KOPT-K1 (cell line): Measurements from ENCODE around the gene CHIC2.

Experiments used
- H3K27ac ChIP-seq: fragments of 200-600 bp; sonication (generic); 2 replicates; pipeline ENCODE4 v1.5.1; 2016; ENCODE audit warnings: antibody characterized with exemption, mild to moderate bottlenecking, low read depth, low read length; ENCODE audit not compliant: poor library complexity, severe bottlenecking
- H3K36me3 ChIP-seq: fragments of 200-600 bp; sonication (generic); 2 replicates; pipeline ENCODE4 v1.5.1; 2017; ENCODE audit warnings: antibody characterized with exemption, mild to moderate bottlenecking, low read length, moderate library complexity; ENCODE audit not compliant: insufficient read depth
- H3K9me3 ChIP-seq: fragments of 200-600 bp; sonication (generic); 2 replicates; pipeline ENCODE4 v1.5.1; 2017; ENCODE audit warnings: antibody characterized with exemption, low read length, mild to moderate bottlenecking; ENCODE audit not compliant: insufficient read depth, poor library complexity, severe bottlenecking

Gene CHIC2

GRCh38 chr4:54097152-54097551 lies 32.7 kb upstream of the CHIC2 start:
- Histone ChIP-seq H3K36me3 (no peaks in the 10 kb centered on the region), H3K27ac (no peak overlapping the region), H3K9me3 (peaks cover 25% of the 10 kb centered on the region)

DNA sequence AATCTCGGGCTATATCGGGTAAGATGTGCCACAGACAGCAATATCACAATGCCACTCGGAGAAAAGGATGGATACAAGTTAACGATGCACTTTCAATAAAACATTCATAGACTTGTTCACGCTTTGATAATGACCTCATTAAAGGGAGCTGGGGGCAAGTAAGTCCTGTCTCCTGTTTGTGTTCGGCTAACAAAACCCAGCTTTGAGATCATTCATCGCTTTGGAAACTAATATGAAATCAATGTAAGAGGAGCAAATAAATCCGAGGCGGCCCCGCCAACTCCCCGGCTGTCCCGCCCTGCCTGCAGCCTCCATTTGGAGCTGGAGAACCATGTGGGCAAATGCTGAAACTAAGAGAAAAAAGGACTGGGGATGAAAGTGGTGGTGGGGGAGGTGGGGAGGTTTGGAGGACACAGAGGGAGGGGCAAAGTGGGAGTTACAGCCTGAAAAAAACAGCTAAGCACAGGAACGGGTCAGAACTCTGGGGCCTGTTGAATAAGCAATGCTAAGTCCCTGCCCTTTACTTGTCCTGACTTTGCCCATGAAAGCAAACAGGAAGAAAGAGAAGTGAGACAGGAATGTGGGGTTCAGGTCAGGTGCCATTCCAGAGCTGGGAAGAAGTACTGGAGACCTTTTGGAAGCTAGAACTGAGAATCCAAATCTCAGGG lies 32.0 kb upstream of the CHIC2 start:
- H3K9me3 ChIP-seq = peaks cover 20% of the 10 kb centered on the region
- H3K36me3 ChIP-seq = no peaks in the 10 kb centered on the region
- no peak overlapping the region for H3K27ac ChIP-seq

- Histone ChIP-seq H3K27ac (no peak overlapping the region), H3K9me3 (peaks cover 9% of the 10 kb centered on the region), H3K36me3 (no peaks in the 10 kb centered on the region)
Observed at GRCh38 chr4:54095110-54095825, 30.9 kb upstream of the CHIC2 start.

DNA sequence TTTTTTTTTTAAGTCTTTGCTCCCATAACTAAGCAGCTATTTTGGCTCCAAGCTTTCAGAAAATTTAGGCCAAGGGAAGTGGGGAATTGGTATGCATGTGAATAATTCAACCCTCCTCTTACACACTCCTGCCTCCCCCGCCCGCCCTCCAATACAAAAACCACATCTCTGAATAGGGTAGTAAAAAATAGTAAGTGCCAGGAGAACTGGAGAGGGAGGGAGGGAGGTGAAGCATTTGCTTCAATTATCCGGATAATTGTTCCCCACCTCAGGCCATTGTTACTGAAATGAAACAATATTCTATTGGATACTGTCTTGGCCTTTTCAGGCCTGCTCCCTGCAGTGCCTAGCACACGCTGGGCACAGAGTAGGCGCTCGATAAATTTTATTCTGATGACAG lies 30.0 kb upstream of the CHIC2 start:
- Histone ChIP-seq H3K9me3 (peaks cover under 1% of the 10 kb centered on the region), H3K27ac (no peak overlapping the region), H3K36me3 (no peaks in the 10 kb centered on the region)

GRCh38 chr4:54093324-54094240 lies 29.2 kb upstream of the CHIC2 start:
- no peak overlapping the region for H3K27ac ChIP-seq
- no peaks in the 10 kb centered on the region for H3K9me3 ChIP-seq
- no peaks in the 10 kb centered on the region for H3K36me3 ChIP-seq

- Histone ChIP-seq H3K9me3 (no peaks in the 10 kb centered on the region), H3K27ac (no peak overlapping the region)
Observed at GRCh38 chr4:54092405-54093323, 28.3 kb upstream of the CHIC2 start.

DNA sequence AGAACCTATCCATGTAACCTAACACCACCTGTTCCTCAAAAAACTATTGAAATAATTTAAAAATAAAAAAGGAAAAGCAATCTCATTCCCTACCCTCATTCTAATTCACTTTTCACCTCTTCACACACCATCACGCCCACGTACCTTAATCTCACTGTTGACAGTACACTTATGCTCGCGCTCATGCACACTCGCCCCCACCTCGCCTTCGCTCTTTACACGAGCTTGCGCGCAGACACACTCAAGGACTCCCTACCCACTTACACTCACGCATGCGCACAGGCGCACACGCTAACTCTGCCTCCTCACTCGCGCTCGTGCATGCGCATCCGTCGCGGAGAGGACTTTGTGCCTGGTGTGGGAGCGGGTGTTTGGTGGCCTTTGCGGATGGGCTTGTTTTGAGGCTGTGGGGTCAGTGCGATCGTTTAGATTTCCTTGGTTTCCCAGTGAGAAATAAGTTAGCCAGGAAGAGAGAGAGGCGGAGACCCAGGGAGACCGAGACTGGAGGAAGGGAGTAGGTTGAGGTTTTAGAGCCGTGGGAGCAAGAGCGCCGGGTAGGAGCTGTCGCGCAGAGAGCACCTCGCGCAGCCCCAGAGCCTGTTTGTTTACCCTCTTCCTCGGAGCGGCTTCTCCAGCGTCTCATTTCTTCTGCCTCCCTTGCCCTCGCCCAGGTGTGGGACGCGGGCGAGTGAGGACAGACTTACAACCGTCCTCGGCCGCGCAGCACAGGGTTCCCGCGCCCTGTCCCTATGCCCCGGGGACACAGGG lies 27.4 kb upstream of the CHIC2 start:
- Histone ChIP-seq H3K9me3 (no peaks in the 10 kb centered on the region), H3K36me3 (no peaks in the 10 kb centered on the region), H3K27ac (no peak overlapping the region)

More at GRCh38 chr4:54092405-54093323, 28.3 kb upstream of the CHIC2 start:
- H3K36me3 ChIP-seq = no peaks in the 10 kb centered on the region

DNA sequence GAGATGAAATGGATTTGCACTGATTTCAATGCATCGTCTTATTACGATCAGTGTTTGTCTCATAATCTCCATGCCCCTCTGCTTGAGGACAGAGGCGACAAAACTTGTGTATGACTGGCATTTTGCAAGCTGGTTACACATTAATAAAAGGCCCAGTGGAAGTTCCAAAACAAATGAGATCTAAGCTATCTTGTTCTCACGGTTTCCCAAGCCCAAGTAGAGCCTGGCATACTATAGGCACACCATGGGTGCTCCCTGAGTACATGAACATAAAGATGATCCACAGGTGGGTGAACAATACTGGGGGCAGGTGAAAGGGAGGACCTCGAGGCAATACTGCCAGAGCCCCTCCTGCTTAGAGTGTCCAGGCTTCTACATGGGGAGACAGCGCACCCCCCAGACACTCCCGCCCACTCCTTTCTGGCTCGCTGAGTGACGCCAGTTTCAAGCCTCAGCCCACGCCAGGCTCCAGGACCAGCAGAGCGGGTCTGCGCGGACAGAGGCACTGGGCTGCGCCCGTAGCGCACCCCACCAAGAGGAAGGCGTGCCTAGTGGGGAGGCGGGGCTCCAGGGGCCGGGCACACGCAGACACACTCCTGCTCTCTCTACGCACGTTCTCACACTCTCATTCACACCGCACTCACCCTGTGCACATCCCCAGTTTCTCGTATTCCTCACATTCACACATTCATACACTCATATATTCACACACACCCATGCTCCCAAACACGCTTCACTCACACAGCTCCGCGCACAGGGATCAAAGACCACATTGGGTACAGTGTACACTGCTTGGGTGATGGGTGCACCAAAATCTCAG lies 26.6 kb upstream of the CHIC2 start:
- Histone ChIP-seq H3K36me3 (no peaks in the 10 kb centered on the region), H3K9me3 (no peaks in the 10 kb centered on the region), H3K27ac (no peak overlapping the region)

DNA sequence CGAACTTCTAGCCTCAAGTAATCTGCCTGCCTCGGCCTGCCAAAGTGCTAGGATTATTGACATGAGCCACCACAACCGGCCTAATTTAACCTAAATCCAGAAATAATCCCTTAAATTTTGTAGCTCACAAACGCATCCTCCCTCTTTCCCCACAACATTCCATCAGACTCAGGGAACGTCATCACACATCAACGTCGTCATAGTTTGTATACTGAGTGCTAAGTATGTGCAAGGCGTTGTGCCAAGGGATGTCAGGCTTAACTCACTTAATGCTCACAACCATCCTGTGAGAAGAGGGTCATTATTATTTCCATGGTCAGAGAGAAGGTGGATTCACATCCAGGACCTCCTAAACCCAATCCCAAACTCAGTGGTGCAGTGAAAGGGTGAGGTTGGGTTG lies 26.0 kb upstream of the CHIC2 start:
- Histone ChIP-seq H3K9me3 (no peaks in the 10 kb centered on the region), H3K27ac (no peak overlapping the region), H3K36me3 (no peaks in the 10 kb centered on the region)

DNA sequence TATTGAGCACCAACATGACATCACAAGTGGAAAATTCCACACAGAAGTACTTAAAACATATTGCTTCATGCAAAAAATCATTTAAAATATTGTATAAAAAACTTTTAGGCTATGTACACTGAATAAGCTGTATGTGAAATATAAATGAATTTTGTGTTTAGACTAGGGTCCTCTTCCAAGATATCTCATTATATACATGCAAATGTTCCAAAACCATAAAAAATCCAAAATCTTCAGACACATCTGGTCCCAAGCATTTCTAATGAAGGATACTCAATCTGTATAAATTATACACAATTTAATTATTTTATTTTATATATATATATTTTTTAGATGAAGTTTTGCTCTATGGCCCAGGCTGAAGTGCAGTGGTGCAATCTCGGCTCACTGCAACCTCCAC lies 25.5 kb upstream of the CHIC2 start:
- Histone ChIP-seq H3K9me3 (no peaks in the 10 kb centered on the region), H3K27ac (no peak overlapping the region), H3K36me3 (no peaks in the 10 kb centered on the region)

- H3K36me3 ChIP-seq = no peaks in the 10 kb centered on the region
- H3K9me3 ChIP-seq = no peaks in the 10 kb centered on the region
- no peak overlapping the region for H3K27ac ChIP-seq
Observed at GRCh38 chr4:54085284-54085683, 20.9 kb upstream of the CHIC2 start.

- no peaks in the 10 kb centered on the region for H3K36me3 ChIP-seq
- H3K9me3 ChIP-seq = no peaks in the 10 kb centered on the region
- H3K27ac ChIP-seq = no peak overlapping the region
Observed at GRCh38 chr4:54082168-54082567, 17.8 kb upstream of the CHIC2 start.

- H3K36me3 ChIP-seq = no peaks in the 10 kb centered on the region
- H3K9me3 ChIP-seq = no peaks in the 10 kb centered on the region
- H3K27ac ChIP-seq = no peak overlapping the region
Observed at GRCh38 chr4:54077812-54078211, 13.4 kb upstream of the CHIC2 start.
